ENCODE data around the gene ERN1.

DNA sequence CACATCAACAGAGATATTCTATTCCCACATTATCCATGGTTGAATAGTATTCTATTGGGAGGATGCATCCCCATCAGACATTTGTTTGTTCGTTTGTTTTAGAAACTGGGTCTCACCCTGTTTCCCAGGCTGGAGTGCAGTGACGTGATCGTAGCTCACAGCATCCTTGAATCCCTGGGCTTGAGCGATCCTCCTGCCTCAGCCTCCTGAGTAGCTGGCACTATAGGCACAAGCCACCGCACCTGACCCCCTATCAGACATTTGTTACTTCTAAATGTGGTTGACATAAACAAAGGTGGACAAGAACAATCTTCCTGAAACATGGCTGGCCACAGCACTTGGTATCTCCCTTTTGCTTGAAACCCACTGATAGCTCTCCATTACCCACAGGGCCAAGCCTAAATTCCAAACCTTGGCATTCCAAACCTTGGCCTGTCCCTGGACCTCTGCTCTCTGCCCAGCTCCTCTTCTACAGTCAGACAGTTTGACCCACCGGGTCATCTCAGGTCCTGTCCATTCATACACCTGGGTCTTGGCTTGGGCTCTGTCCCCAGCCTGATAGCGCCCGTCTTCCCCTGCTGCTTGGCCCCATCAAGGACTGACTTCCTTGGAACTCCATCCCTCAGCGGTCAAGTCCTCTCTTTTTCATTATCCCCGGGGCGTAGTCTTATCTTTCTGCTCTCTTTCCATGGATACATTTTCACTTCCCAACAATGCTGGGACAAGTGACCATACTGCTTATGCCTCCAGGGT lies 133.3 kb downstream of the ERN1 start:
- TF ChIP-seq CTCF (conservative IDR thresholded peaks at IDR 0.05; ENCODE audit: low read depth, low read length), result no peak
- no peak for TF ChIP-seq EZH2 (IDR thresholded peaks at IDR 0.05; ENCODE audit: borderline replicate concordance, low read depth, low read length, poor library complexity, severe bottlenecking)
